ENCODE results near the gene PPIE. TPM values are rescaled to one million over a fixed set of nuclear protein-coding genes. Genes with fewer than 3 reads are reported as not detected.

Gene PPIE
- polyA plus RNA-seq, 1 donor (not counting 4 experiments of a cell fraction or from before 2014, with no cell fraction given) = 60.6 TPM

DNA sequence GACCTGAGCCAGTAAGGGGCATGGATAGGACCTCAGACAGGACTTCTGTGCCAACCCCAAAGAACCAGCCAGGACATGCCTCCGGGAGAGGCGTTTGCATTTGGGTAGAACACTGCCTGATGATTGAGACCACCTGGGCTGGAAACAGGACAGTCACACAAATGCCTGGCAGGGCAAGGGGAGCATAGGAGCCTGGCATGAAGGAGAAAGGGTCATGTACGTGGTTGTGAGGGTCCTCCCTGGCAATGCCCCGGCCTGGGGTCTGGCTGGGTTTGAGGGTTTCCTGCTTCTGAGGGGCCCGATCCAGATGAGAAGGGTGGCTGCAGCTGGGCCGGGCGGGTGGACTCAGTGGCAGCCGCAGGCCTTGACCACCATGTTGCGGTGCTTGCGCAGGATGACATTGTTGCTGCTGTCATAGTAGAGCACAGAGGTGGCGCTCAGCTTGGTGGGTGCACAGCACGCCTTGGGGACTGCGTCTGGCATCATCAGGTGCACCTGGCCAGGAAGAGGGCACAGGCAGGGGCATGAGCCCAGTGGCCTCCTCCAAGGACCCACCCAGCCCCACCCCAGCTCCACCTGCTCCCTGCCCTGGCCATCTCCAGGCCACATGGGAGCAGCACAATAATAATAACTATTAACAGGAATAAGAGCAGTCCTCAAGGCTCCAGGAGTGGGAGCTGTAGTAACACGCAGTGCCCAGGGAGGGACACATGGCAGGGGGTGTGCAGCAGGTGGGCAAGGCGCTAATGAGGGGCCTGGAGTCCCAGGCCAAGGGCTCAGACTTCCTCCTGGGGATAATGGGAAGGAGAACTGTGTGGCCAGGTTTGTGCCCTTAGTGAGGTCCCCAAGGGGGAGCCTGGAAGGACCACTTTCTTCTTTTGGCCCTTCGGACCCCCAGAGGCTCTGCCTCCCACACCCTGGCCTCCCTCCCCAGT lies 21.7 kb downstream of the PPIE start:
- peaks cover 4 to 11% of the 10 kb centered on the region in 2 experiments for H3K36me3 ChIP-seq (ENCODE audit: control insufficient read depth in 2 of 2, extremely low read depth in 1 of 2, insufficient read depth in 2 of 2, low read length in 2 of 2)
- no peak overlapping the region for H3K4me2 ChIP-seq (ENCODE audit: control insufficient read depth, extremely low read depth, insufficient read depth, low read depth, low read length)
- no peak for TF ChIP-seq CTCF (optimal IDR thresholded peaks at IDR 0.05 in 1 of 3, IDR thresholded peaks at IDR 0.05 in 1 of 3, conservative IDR thresholded peaks at IDR 0.05 in 1 of 3; ENCODE audit: extremely low read depth in 1 of 3, insufficient read depth in 2 of 3, low read length in 3 of 3)
- TF ChIP-seq EZH2 (IDR thresholded peaks at IDR 0.05; ENCODE audit: low read length) = no peak
- no peaks in the 10 kb centered on the region for H3K9me1 ChIP-seq (ENCODE audit: control insufficient read depth, extremely low read depth, insufficient read depth, low read length)
- no peaks in the 10 kb centered on the region for H3K9me3 ChIP-seq (ENCODE audit: control insufficient read depth, low read depth, low read length)
- FAIRE-seq (no peak), DNase-seq (ENCODE audit: low read depth, low spot score) (no peak)
- no peak overlapping the region for H3K9ac ChIP-seq (ENCODE audit: control insufficient read depth, extremely low read depth, insufficient read depth, low read length)
- no peaks in the 10 kb centered on the region for H4K20me1 ChIP-seq (ENCODE audit: control insufficient read depth, extremely low read depth, insufficient read depth, low read length)
- H3K79me2 ChIP-seq (ENCODE audit: control insufficient read depth, insufficient read depth, low read length) = no peaks in the 10 kb centered on the region
- H3K4me3 ChIP-seq (ENCODE audit: control insufficient read depth in 2 of 3, extremely low read depth in 1 of 3, insufficient read depth in 2 of 3, low read depth in 1 of 3, low read length in 3 of 3) = no peak overlapping the region
- H3K4me1 ChIP-seq (ENCODE audit: control insufficient read depth, extremely low read depth, insufficient read depth, low read length) = no peaks in the 10 kb centered on the region
- dilution Hi-C loops (cut with MboI; ENCODE audit: extremely low pct_ligation_motif_present, low sequenced_read_pairs) = no loop called here
- H3K27ac ChIP-seq (ENCODE audit: control insufficient read depth, insufficient read depth, low read length) = no peak overlapping the region
- H3K27me3 ChIP-seq (ENCODE audit: control insufficient read depth, extremely low read depth, insufficient read depth, low read length) = no peaks in the 10 kb centered on the region
- no peak overlapping the region for H2AFZ ChIP-seq (ENCODE audit: control insufficient read depth, low read length)

DNA sequence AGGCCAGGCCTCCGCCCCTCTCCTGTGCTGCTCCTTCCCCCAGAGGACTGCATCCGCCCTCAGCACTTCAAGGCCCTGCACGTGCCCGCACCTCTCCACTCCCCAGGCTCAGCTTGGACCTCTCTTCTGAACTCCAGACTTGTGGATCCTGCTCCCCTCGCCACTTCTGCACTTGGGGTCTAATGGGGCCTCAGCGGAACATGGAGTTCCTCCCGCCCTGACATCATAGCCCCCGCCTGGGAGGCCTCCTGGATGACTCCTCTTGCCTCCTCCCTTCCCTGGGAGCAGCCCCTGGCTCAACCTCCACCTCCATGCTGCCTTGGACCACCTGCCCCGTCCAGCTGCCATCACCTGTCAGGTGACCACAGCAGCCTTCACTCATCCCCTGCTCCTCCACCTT lies 22.3 kb downstream of the PPIE start:
- Histone ChIP-seq H3K9ac (ENCODE audit: control insufficient read depth, extremely low read depth, insufficient read depth, low read length) (no peak overlapping the region), H2AFZ (ENCODE audit: control insufficient read depth, low read length) (no peak overlapping the region), H3K9me1 (ENCODE audit: control insufficient read depth, extremely low read depth, insufficient read depth, low read length) (no peaks in the 10 kb centered on the region), H3K4me3 (ENCODE audit: control insufficient read depth in 2 of 3, extremely low read depth in 1 of 3, insufficient read depth in 2 of 3, low read depth in 1 of 3, low read length in 3 of 3) (no peak overlapping the region), H3K4me1 (ENCODE audit: control insufficient read depth, extremely low read depth, insufficient read depth, low read length) (no peaks in the 10 kb centered on the region), H3K36me3 (ENCODE audit: control insufficient read depth in 2 of 2, extremely low read depth in 1 of 2, insufficient read depth in 2 of 2, low read length in 2 of 2) (peaks cover 1 to 5% of the 10 kb centered on the region in 2 experiments), H3K27me3 (ENCODE audit: control insufficient read depth, extremely low read depth, insufficient read depth, low read length) (no peaks in the 10 kb centered on the region), H3K27ac (ENCODE audit: control insufficient read depth, insufficient read depth, low read length) (no peak overlapping the region), H4K20me1 (ENCODE audit: control insufficient read depth, extremely low read depth, insufficient read depth, low read length) (no peaks in the 10 kb centered on the region), H3K9me3 (ENCODE audit: control insufficient read depth, low read depth, low read length) (no peaks in the 10 kb centered on the region), H3K4me2 (ENCODE audit: control insufficient read depth, extremely low read depth, insufficient read depth, low read depth, low read length) (no peak overlapping the region), H3K79me2 (ENCODE audit: control insufficient read depth, insufficient read depth, low read length) (no peaks in the 10 kb centered on the region)
- FAIRE-seq (no peak), DNase-seq (ENCODE audit: low read depth, low spot score) (no peak)
- dilution Hi-C loops (cut with MboI; ENCODE audit: extremely low pct_ligation_motif_present, low sequenced_read_pairs) = no loop called here
- no peak for TF ChIP-seq CTCF (optimal IDR thresholded peaks at IDR 0.05 in 1 of 3, IDR thresholded peaks at IDR 0.05 in 1 of 3, conservative IDR thresholded peaks at IDR 0.05 in 1 of 3; ENCODE audit: extremely low read depth in 1 of 3, insufficient read depth in 2 of 3, low read length in 3 of 3)
- TF ChIP-seq EZH2 (IDR thresholded peaks at IDR 0.05; ENCODE audit: low read length) = no peak
